HG03097 (cell line): ENCODE data around the gene NDUFB1.

Experiments
- ATAC-seq: cut with Tn5 transposase; IDR thresholded peaks from one replicate; pipeline ENCODE4 v1.9.1; 2021; ENCODE audit not compliant: unreplicated experiment, low FRiP score

The NDUFB1 gene

DNA sequence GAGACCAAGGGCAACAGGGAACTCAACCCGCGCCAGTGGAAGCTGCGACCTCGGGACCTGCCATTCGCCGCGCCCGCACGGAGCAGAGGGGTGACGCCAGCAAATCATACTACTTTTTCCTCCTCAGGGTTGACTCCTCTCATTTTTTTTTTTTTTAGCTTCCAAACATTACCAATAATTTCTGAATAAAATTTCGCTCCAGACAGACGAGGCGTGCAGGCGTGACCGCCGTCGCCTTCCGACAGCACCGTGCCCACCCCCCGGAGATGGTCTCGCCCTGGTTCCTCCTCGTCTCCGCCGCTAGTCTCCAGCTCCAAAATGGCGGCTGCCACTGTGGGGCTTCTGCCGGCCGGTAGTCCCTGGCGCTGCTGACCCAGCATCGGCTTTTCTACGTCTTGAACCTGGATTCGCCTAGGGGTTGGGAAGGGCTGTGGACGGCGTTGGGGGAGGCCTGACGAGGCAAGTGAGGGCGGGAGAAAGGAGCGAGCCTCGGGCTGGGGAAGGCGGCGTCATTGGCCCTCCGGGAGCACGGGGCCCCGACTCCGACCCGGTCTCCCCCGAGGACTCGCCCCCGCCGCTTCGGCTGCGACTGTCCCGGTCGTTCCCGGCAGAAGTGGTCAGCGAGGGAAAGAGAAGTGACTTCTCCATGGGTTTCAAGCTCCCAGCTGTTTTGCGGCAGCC, at the start of gene NDUFB1, which contains the start of gene CPSF2:
NDUFB1 (minus strand) TSS at position 37 of the 681 bp plus-strand sequence. CDS start 4,069 bp downstream, outside the sequence.
CPSF2 (plus strand) TSS at position 300 of the 681 bp plus-strand sequence. CDS start 9,016 bp downstream, outside the sequence.
- ATAC-seq: peak; percentile 85

DNA sequence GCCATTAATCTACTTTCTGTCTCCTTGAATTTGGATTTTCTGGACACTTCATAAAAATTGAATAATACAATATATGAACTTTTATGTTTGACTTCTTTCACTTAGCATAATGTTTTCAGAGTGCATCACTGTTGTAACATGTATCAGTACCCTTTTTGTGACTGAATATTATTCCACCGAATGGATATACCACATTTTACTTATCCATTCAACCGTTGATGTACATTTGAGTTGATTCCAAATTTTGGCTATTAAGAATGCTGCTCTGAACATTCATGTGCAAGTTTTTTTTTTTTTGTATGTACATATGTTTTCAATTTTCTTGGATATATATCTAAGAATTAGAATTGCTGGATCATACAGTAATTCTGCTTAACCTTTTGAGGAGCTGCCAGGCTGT, 43.5 kb upstream of the NDUFB1 start:
- ATAC-seq: no peak

- no peak for ATAC-seq
These were observed 40.0 kb upstream of the NDUFB1 start for GRCh38 chr14:92161521-92161920.

- no peak for ATAC-seq
These were observed 39.1 kb upstream of the NDUFB1 start for GRCh38 chr14:92160619-92161018.

GRCh38 chr14:92154283-92154942, 32.9 kb upstream of the NDUFB1 start:
- ATAC-seq: no peak

- ATAC-seq: no peak
These were observed 32.1 kb upstream of the NDUFB1 start for GRCh38 chr14:92153581-92153980.

DNA sequence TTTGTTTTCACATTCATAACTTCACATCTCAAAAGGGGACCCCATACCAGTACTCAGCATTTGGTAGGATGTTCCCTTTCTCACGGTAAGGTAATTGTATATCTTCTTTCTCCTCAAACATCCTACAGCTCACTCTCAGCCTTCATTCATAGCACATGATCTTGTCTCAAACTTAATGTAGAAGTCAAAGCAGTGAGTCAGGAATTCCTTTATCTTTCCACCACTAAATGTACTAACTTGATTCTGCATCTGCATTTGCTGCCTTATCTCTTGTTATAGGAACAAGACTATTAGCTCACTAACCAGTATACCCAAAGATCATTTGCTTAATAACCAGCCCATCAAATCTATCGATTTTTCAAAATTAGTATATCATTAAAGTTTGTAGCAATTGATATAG, 23.2 kb upstream of the NDUFB1 start:
- no peak for ATAC-seq

- no peak for ATAC-seq
These were observed 22.5 kb upstream of the NDUFB1 start for GRCh38 chr14:92143962-92144361.

DNA sequence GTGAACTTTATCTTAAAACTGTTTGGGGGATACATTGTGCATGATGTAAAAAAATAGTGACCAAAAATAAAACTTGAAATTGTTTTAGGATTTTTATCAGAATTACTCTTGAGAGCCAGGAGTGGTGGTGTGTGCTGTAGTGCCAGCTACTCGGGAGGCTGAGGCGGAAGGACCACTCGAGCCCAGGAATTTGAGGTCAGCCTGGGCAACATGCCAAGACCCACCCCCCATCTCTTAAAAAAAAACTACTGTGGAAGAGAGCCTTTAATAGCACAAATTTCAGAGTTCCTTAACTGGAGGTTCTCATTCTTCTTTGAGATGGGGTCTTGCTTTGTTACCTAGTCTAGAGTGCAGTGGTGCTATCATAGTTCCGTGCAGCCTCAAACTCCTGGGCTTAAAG, 21.8 kb upstream of the NDUFB1 start:
- ATAC-seq: no peak

DNA sequence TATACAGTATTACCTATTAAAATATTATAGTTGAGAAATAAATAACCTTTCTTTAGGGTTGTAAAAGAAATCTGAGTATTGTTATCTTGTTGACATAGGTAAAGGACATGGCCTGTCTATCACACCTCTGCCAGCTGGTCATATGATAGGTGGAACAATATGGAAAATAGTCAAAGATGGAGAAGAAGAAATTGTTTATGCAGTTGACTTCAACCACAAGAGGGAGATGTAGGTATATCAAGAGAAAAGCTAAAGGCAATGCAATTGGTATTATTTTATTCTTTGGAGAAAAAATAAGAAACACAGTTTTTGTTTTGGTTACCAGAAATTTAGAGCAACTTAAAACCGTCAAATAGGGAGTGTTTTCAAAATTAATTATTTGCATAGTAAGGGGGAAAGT, 13.8 kb upstream of the NDUFB1 start:
- no peak for ATAC-seq

DNA sequence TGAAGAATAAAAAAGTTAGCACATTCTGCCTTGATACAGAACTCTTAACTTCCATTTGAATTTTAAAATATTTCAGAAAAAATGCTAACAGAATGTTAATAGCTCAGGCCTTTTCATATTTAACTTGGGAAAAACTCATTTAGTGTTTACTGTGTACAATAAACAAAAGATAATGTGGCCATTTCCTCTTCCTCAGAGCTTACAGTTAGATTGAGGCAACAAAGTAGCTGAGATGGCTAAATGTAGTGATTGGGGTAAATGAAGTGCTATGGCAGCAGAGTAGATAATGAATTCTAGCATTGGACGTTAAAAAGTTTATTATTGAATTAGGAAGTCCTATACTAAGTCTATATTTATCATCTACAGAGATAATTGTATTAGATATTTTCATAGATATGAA, 12.9 kb upstream of the NDUFB1 start:
- no peak for ATAC-seq

- no peak for ATAC-seq
These were observed 1.3 kb upstream of the NDUFB1 start for GRCh38 chr14:92122761-92123160.

GRCh38 chr14:92122351-92122677, 808 bp upstream of the NDUFB1 start:
- no peak for ATAC-seq

DNA sequence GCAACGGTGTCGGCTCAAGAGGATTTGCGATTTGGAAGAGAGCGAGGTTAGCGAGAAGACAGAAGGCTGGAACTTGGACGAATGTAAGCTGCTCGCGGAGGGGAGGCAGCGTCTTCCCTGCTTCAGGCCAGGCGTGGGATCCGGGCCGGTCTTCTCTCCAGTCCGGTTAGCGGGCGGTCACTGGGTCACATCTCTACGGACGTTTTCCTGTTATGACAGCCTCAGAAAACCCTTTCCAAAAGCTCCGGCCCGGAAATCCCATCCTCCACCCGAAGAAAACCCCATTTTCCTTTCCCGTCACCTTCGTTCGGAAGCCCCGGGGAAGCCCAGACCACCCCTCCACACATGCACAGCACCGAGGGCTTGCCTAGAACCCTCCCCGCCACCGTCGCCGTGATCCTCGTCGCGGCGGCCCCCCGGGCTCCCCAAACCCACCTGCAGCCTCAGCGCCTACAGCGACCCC, 268 bp downstream of the NDUFB1 start:
- peak; percentile 9 for ATAC-seq

- no peak for ATAC-seq
These were observed 12.0 kb downstream of the NDUFB1 start for GRCh38 chr14:92109490-92109889.

DNA sequence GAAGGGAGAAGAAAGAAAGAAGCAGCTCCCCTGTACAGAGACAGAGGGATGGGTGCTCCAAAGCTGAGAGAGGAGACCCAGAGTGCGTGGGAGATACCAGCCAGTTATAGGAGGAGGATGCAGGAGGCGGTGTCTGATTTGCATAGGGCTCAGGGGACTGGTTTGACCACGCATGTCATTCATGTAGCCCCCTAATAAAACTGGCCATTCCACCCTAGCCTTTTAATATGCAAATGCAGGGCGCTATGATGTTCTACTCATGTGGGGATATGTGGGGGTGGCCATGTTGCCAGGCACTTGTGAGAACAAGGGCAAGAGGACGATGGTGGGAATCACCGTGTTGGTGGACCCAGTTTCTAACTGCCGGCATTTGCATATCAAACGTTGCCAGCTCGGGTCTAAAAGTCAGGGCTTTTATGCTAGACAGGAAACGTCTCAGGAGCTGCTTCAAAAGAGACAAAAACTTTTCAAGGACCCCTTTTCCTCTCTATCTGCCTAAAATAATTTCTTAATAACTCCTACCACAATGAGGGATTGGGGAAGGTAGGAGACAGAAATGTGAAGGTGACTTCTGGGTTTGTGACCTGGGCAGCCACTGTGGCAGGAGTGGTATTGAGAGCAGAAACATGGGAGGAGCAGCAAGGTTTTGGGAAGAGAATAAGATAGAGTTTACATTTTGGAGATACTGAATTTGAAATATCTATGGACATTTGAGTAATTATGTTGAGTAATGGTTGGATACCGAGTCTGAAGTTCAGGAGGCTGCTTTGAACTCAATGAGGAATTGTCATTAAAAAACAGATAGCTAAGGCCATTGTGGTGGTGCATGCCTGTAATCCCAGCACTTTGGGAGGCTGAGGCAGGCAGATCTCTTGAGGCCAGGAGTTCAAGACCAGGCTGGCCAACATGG, 12.9 kb downstream of the NDUFB1 start:
- ATAC-seq: no peak

- ATAC-seq: peak; percentile 88
These were observed 15.2 kb downstream of the NDUFB1 start, which contains the start of gene ATXN3 for GRCh38 chr14:92106143-92106926. ATXN3 (minus strand) TSS chr14:92106582; CDS start chr14:92106552, 30 bp downstream.

GRCh38 chr14:92105893-92106142, 15.7 kb downstream of the NDUFB1 start:
- peak; percentile 18 for ATAC-seq

DNA sequence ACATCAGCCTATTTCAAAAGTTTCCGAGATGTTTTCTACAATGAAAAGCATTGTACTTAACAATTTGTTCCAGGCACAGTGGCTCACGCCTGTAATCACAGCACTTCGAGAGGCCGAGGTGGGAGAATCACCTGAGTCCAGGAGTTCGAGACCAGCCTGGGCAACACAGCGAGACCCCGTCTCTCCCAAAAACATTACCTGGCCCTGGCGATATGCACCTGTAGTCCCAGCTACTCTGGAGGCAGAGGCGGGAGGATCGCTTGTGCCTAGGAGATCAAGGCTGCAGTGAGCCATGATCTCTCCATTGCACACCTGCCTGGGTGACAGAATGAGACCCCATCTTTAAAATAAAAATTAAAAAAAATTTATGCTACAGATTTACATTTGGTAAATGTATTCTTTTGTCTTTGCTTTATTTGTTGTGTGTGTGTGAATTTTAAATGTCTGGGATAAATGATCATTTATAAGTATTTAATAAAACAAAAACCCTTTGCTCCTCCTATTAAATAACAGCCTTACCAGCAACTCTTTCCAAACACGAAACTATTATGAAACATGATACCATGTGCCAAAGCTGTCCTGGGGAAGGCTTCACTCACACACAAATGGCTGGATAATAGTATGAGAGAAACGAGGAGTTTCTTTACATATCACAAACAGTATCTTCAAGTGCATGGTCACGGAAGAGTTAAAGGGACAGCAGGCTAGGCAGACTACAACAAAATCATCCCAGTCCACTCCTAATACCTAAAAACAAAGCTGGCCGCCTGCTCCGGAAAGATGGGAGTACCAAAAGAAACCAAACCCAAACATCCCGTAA, 16.2 kb downstream of the NDUFB1 start:
- no peak for ATAC-seq
